ENCODE results near the gene AIF1L. TPM values are rescaled to one million over a fixed set of nuclear protein-coding genes. Genes with fewer than 3 reads are reported as not detected.

Gene AIF1L
- total RNA-seq, 1 donor from 2014 or later: 16.3 TPM

- peaks cover 5% of the 10 kb centered on the region for H3K27me3 Mint-ChIP-seq (ENCODE audit: unreplicated experiment)
- no peak for TF ChIP-seq CTCF (IDR thresholded peaks at IDR 0.05; ENCODE audit: unreplicated experiment)
- no peaks in the 10 kb centered on the region for H3K9me3 Mint-ChIP-seq (ENCODE audit: unreplicated experiment)
- no peak for DNase-seq (ENCODE audit: low spot score)
- H3K4me3 Mint-ChIP-seq (ENCODE audit: unreplicated experiment): no peak overlapping the region
- no peaks in the 10 kb centered on the region for H3K36me3 Mint-ChIP-seq (ENCODE audit: low read depth, unreplicated experiment)
- no peak overlapping the region for H3K27ac Mint-ChIP-seq (ENCODE audit: unreplicated experiment)
- H3K4me1 Mint-ChIP-seq (ENCODE audit: unreplicated experiment): peaks cover 16% of the 10 kb centered on the region
Measured at GRCh38 chr9:131120620-131121228, 24.4 kb downstream of the AIF1L start.

- peaks cover 5% of the 10 kb centered on the region for H3K27me3 Mint-ChIP-seq (ENCODE audit: unreplicated experiment)
- no peaks in the 10 kb centered on the region for H3K36me3 Mint-ChIP-seq (ENCODE audit: low read depth, unreplicated experiment)
- no peak overlapping the region for H3K4me3 Mint-ChIP-seq (ENCODE audit: unreplicated experiment)
- no peak for TF ChIP-seq CTCF (IDR thresholded peaks at IDR 0.05; ENCODE audit: unreplicated experiment)
- H3K4me1 Mint-ChIP-seq (ENCODE audit: unreplicated experiment): peaks cover 22% of the 10 kb centered on the region
- H3K27ac Mint-ChIP-seq (ENCODE audit: unreplicated experiment): no peak overlapping the region
- no peak for DNase-seq (ENCODE audit: low spot score)
- H3K9me3 Mint-ChIP-seq (ENCODE audit: unreplicated experiment): no peaks in the 10 kb centered on the region
Measured at GRCh38 chr9:131121346-131121745, 25.0 kb downstream of the AIF1L start.

- no peak for TF ChIP-seq CTCF (IDR thresholded peaks at IDR 0.05; ENCODE audit: unreplicated experiment)
- H3K27ac Mint-ChIP-seq (ENCODE audit: unreplicated experiment): no peak overlapping the region
- no peak overlapping the region for H3K4me3 Mint-ChIP-seq (ENCODE audit: unreplicated experiment)
- peaks cover 5% of the 10 kb centered on the region for H3K27me3 Mint-ChIP-seq (ENCODE audit: unreplicated experiment)
- peaks cover 15% of the 10 kb centered on the region for H3K4me1 Mint-ChIP-seq (ENCODE audit: unreplicated experiment)
- H3K9me3 Mint-ChIP-seq (ENCODE audit: unreplicated experiment): no peaks in the 10 kb centered on the region
- no peak for DNase-seq (ENCODE audit: low spot score)
- no peaks in the 10 kb centered on the region for H3K36me3 Mint-ChIP-seq (ENCODE audit: low read depth, unreplicated experiment)
Measured at GRCh38 chr9:131122158-131122557, 25.8 kb downstream of the AIF1L start.

- Mint-ChIP-seq H3K4me1 (ENCODE audit: unreplicated experiment) (peaks cover 12% of the 10 kb centered on the region), H3K36me3 (ENCODE audit: low read depth, unreplicated experiment) (peaks cover 21% of the 10 kb centered on the region), H3K9me3 (ENCODE audit: unreplicated experiment) (no peaks in the 10 kb centered on the region), H3K27ac (ENCODE audit: unreplicated experiment) (peak overlapping the region; percentile 97), H3K27me3 (ENCODE audit: unreplicated experiment) (peaks cover 2% of the 10 kb centered on the region), H3K4me3 (ENCODE audit: unreplicated experiment) (peak overlapping the region; percentile 99)
- no peak for DNase-seq (ENCODE audit: low spot score)
- TF ChIP-seq CTCF (IDR thresholded peaks at IDR 0.05; ENCODE audit: unreplicated experiment): no peak
Measured at GRCh38 chr9:131125038-131125287, 28.6 kb downstream of the AIF1L start.

GRCh38 chr9:131125288-131126058 is 29.1 kb downstream of the AIF1L start, which contains the start of gene NUP214:
TSS of gene NUP214 (plus strand) at chr9:131125586. CDS start at chr9:131125705, 119 bp downstream.
- peak within 1 kb of the TSS; percentile 99 for H3K4me3 Mint-ChIP-seq (ENCODE audit: unreplicated experiment)
- peak within 1 kb of the TSS; percentile 97 for H3K27ac Mint-ChIP-seq (ENCODE audit: unreplicated experiment)
- peaks cover 24% of the 10 kb centered on the region for H3K36me3 Mint-ChIP-seq (ENCODE audit: low read depth, unreplicated experiment)
- peaks cover 12% of the 10 kb centered on the region for H3K4me1 Mint-ChIP-seq (ENCODE audit: unreplicated experiment)
- no peaks in the 10 kb centered on the region for H3K9me3 Mint-ChIP-seq (ENCODE audit: unreplicated experiment)
- H3K27me3 Mint-ChIP-seq (ENCODE audit: unreplicated experiment): peaks cover 2% of the 10 kb centered on the region
- DNase-seq (ENCODE audit: low spot score): peak; percentile 100
- no peak for TF ChIP-seq CTCF (IDR thresholded peaks at IDR 0.05; ENCODE audit: unreplicated experiment)
